Astrocyte of the spinal cord (primary cell): ENCODE data around the gene PRR5.

Source experiments
- DNase-seq: peaks from one replicate; pipeline ENCODE4 v3.0.0; 2011; ENCODE audit warnings: low read depth, low spot score
- H3K4me3 ChIP-seq: 2 replicates; pipeline ENCODE4 v1.5.1; 2011; ENCODE audit warnings: low read depth, mild to moderate bottlenecking, low read length, moderate library complexity
- in situ Hi-C: cut with HindIII; loops from 2 replicates; pipeline ENCODE4 v1.10.0; 2017; ENCODE audit warnings: low sequenced_read_pairs
- TF ChIP-seq, protein P1 (sequence below): IDR thresholded peaks from 2 replicates; pipeline ENCODE4 v1.5.1; 2012; ENCODE audit warnings: low read depth, mild to moderate bottlenecking, low read length, inconsistent platforms

Gene PRR5

DNA sequence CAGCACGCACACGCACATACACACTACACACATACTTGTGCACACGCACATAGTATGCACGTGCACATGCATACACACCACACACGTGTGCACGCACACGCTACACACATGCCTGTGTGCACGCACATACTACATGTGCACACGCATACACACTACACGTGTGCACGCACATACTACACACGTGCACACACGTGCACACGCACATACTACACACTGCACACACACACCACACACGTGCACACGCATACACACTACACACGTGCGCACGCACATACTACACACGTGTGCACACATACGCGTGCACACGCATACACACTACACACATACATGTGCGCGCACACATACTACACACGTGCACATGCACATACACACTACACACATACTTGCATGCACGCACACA is 30.7 kb downstream of the PRR5 start:
- DNase-seq = no peak
- H3K4me3 ChIP-seq = no peak overlapping the region
- in situ Hi-C loops = no loop called here
- TF ChIP-seq, protein P1, sequence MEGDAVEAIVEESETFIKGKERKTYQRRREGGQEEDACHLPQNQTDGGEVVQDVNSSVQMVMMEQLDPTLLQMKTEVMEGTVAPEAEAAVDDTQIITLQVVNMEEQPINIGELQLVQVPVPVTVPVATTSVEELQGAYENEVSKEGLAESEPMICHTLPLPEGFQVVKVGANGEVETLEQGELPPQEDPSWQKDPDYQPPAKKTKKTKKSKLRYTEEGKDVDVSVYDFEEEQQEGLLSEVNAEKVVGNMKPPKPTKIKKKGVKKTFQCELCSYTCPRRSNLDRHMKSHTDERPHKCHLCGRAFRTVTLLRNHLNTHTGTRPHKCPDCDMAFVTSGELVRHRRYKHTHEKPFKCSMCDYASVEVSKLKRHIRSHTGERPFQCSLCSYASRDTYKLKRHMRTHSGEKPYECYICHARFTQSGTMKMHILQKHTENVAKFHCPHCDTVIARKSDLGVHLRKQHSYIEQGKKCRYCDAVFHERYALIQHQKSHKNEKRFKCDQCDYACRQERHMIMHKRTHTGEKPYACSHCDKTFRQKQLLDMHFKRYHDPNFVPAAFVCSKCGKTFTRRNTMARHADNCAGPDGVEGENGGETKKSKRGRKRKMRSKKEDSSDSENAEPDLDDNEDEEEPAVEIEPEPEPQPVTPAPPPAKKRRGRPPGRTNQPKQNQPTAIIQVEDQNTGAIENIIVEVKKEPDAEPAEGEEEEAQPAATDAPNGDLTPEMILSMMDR = no peak

- TF ChIP-seq, protein P1 = no peak
- no peak for DNase-seq
- H3K4me3 ChIP-seq = no peak overlapping the region
- in situ Hi-C loops = no loop called here
These were observed 31.6 kb downstream of the PRR5 start for GRCh38 chr22:44733426-44734106.

DNA sequence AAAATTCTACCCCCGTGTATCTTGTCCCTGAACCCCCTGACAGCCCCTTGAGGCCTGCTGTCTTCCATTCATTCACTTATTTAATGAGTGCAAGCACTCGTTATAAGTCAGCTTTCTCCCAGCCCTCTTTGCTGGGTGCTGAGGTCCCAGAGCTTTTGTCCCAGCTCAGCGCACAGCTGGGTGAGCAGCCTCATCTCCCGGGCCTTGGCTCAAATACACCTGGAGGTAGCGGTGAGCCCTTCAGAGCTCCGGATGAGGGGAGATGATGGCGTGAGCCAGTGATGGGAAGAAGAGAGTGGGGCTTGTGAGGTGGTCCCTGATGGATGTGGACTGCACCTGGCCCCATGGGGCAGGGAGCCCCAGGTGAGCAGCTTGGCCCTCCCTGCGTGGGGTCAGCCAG is 32.3 kb downstream of the PRR5 start:
- DNase-seq = no peak
- in situ Hi-C loops = no loop called here
- H3K4me3 ChIP-seq = no peak overlapping the region
- TF ChIP-seq, protein P1 = no peak

DNA sequence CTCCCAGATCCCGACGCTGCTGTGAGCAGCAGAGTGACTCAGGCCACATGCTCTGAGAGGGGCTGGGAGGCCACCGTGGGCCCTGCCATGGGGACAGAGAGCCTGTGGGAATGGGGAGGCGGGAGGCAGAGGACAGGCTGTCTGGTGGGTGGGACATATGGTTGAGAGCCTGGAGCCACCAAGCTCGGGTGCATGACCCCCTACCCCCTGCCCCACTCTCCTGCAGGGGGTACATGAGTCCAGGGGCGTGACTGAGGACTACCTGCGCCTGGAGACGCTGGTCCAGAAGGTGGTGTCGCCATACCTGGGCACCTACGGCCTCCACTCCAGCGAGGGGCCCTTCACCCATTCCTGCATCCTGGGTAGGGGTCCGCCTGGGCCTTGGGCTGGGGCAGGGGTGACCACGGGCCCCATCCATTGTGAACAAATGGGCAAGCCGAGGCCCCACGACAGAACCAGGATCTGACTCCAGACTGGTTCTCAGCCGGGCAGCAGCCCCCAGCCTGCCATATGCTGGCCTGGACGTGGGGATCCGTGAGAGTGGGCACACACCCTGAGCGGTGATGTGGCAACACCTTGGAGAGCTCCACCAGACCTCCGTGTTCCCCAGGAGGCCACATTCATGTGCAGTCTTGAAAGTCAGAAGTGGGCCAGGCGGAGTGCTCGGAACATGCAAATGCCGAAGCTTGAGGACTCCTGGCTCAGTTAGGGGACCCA is 33.0 kb downstream of the PRR5 start:
- no peak for DNase-seq
- in situ Hi-C loops = no loop called here
- no peak overlapping the region for H3K4me3 ChIP-seq
- TF ChIP-seq, protein P1 = no peak

DNA sequence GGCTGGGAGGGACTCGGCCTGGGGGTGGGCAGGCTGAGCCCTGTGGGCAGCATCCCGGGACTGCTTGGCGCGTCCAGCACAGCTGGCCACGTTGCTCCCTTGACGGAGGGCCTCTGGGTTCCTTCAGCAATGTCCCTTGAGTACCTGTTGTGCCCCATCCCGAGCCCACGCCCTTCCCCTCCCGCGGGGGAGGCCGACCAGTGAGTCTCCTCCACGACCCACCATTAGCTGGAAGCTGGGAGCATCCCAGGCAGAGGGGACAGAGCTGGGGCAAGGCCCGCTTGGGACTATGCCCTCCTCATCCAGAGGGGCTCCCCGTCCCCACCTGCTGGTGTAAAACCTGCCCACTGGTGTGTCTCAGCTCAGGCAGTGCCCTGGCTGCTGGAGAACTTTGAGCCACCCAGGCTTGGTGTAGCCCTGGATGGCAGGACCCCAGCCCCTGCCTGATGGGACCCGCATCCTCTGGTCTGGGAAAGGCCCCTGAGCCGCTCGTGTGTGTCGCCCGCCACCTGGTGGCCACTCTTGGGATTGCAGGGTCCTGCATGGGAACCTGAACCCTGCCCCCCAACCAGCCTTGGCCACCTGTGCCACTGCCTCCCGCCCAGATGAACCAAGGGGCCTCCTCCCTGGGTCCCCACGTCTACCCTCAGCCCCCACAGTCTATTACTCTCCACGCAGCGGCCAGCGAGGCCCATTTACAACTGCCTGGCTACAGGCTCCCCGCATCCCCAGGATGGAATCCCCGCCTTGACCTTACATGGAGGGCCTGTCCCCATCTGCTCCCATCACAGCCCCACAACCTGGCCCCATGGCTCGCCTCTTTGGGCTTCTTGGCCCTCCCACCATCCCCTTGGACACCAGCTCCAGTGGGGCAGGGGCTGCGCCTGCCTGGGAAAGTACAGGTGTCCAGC is 33.8 kb downstream of the PRR5 start:
- TF ChIP-seq, protein P1 = peak; percentile 94
- DNase-seq = peak; percentile 24
- in situ Hi-C loops = no loop called here
- H3K4me3 ChIP-seq = no peak overlapping the region

DNA sequence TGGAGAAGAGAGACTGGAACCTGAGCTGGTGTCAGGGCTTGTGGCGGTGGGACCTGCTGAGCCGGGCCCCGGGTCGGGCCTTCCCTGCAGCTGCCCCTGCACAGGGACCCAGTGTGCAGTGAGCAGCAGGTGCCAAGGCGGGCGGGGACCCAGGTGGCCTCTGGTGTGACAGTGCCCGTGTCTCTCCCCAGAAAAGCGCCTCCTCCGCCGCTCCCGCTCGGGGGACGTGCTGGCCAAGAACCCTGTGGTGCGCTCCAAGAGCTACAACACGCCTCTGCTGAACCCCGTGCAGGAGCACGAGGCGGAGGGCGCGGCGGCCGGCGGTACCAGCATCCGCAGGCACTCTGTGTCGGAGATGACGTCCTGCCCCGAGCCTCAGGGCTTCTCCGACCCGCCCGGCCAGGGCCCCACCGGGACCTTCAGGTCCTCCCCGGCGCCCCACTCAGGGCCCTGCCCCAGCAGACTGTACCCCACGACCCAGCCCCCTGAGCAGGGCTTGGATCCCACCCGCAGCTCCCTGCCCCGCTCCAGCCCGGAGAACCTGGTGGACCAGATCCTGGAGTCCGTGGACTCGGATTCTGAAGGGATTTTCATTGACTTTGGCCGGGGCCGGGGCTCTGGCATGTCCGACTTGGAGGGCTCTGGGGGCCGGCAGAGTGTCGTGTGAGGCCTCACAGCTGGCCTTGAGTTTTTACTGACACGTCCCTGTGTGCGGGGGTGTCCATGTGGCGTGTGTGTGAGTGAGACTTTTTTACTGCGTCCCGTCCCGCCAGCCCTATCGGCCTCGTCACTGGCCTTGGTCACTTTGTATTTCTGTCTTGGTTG is 34.8 kb downstream of the PRR5 start:
- TF ChIP-seq, protein P1 = no peak
- no peak overlapping the region for H3K4me3 ChIP-seq
- DNase-seq = no peak
- in situ Hi-C loops = no loop called here
